ENCODE results near the gene XPR1. TPM values are rescaled to one million over a fixed set of nuclear protein-coding genes. Genes with fewer than 3 reads are reported as not detected.

The XPR1 gene
- 27.4 and 28.2 TPM in 2 replicates for total RNA-seq

GRCh38 chr1:180631766-180632325, at the start of gene XPR1:
TSS of gene XPR1 (plus strand) at chr1:180632022. CDS start at chr1:180632202, 180 bp downstream.

GRCh38 chr1:180912801-180913565, 281.2 kb downstream of the XPR1 start, which contains the start of gene KIAA1614:
TSS of gene KIAA1614 (plus strand) at chr1:180912897. CDS start at chr1:180913244, 347 bp downstream.

Small RNA genes lying within 50 kb of the gene (small RNA-seq; reads per million reads assigned to genes)
- gene RF00026, result not detected

Other genes with a start within 250 kb of the XPR1 start
- 51.6 and 66.2 TPM in 2 replicates for gene ACBD6, start 129.4 kb upstream of the XPR1 start, total RNA-seq
- gene OVAAL, start 73.1 kb upstream of the XPR1 start, total RNA-seq, result 0.11 TPM in 1 of 2 replicates, not detected in the other